ENCODE measurements around the gene OR10H1.
"Not testable (repeated sequence)": the region's sequence is repeated elsewhere in the genome, so short reads cannot be mapped to it uniquely, and the experiment has no call there.

- TF ChIP-seq POLR2A, POLR2AphosphoS5, EP300 (IDR thresholded peaks at IDR 0.05): not testable (repeated sequence)
- TF ChIP-seq, protein P1, sequence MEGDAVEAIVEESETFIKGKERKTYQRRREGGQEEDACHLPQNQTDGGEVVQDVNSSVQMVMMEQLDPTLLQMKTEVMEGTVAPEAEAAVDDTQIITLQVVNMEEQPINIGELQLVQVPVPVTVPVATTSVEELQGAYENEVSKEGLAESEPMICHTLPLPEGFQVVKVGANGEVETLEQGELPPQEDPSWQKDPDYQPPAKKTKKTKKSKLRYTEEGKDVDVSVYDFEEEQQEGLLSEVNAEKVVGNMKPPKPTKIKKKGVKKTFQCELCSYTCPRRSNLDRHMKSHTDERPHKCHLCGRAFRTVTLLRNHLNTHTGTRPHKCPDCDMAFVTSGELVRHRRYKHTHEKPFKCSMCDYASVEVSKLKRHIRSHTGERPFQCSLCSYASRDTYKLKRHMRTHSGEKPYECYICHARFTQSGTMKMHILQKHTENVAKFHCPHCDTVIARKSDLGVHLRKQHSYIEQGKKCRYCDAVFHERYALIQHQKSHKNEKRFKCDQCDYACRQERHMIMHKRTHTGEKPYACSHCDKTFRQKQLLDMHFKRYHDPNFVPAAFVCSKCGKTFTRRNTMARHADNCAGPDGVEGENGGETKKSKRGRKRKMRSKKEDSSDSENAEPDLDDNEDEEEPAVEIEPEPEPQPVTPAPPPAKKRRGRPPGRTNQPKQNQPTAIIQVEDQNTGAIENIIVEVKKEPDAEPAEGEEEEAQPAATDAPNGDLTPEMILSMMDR (IDR thresholded peaks at IDR 0.05): not testable (repeated sequence)
Measured at GRCh38 chr19:15834232-15834631, 18.8 kb upstream of the OR10H1 start.
